ENCODE data around the gene SLC38A4. TPM values are rescaled to one million over a fixed set of nuclear protein-coding genes. Genes with fewer than 3 reads are reported as not detected.

SLC38A4 gene
- total RNA-seq, 2 experiments from 2014 or later, result not detected

- ChIA-PET POLR2A (no interaction called here), CTCF (no interaction called here)
- no peak for DNase-seq
- H3K4me3 Mint-ChIP-seq, result no peak overlapping the region
- intact Hi-C loops (cut with micrococcal nuclease), result no loop called here
- H3K27me3 Mint-ChIP-seq, result peaks cover 5% of the 10 kb centered on the region
- peaks cover 4% of the 10 kb centered on the region for H3K4me1 Mint-ChIP-seq (ENCODE audit: low read depth)
- H3K9me3 Mint-ChIP-seq, result no peaks in the 10 kb centered on the region
- no peak for ATAC-seq
- no peaks in the 10 kb centered on the region for H3K36me3 Mint-ChIP-seq (ENCODE audit: low read depth)
- TF ChIP-seq CTCF (IDR thresholded peaks at IDR 0.05), result no peak
- no peak overlapping the region for H3K27ac Mint-ChIP-seq
These were observed 40.4 kb downstream of the SLC38A4 start for GRCh38 chr12:46785382-46785781.

- POLR2A ChIA-PET, result no interaction called here
These were observed 41.9 kb downstream of the SLC38A4 start for GRCh38 chr12:46783871-46784270.

GRCh38 chr12:46779879-46780278, 45.9 kb downstream of the SLC38A4 start:
- intact Hi-C loops (cut with micrococcal nuclease), result no loop called here
- H3K27me3 Mint-ChIP-seq, result peaks cover 9% of the 10 kb centered on the region
- H3K4me1 Mint-ChIP-seq (ENCODE audit: low read depth), result no peaks in the 10 kb centered on the region
- no peak for TF ChIP-seq CTCF (IDR thresholded peaks at IDR 0.05)
- no peak overlapping the region for H3K27ac Mint-ChIP-seq
- ChIA-PET CTCF (no interaction called here), POLR2A (no interaction called here)
- H3K36me3 Mint-ChIP-seq (ENCODE audit: low read depth), result no peaks in the 10 kb centered on the region
- no peaks in the 10 kb centered on the region for H3K9me3 Mint-ChIP-seq
- ATAC-seq (no peak), DNase-seq (no peak)
- no peak overlapping the region for H3K4me3 Mint-ChIP-seq

More at GRCh38 chr12:46783871-46784270, 41.9 kb downstream of the SLC38A4 start:
- Mint-ChIP-seq H3K4me3 (no peak overlapping the region), H3K9me3 (no peaks in the 10 kb centered on the region), H3K27ac (no peak overlapping the region), H3K27me3 (peaks cover 5% of the 10 kb centered on the region), H3K4me1 (ENCODE audit: low read depth) (peaks cover 4% of the 10 kb centered on the region), H3K36me3 (ENCODE audit: low read depth) (no peaks in the 10 kb centered on the region)
- ATAC-seq (no peak), DNase-seq (no peak)
- intact Hi-C loops (cut with micrococcal nuclease), result no loop called here
- CTCF ChIA-PET, result no interaction called here
- TF ChIP-seq CTCF (IDR thresholded peaks at IDR 0.05), result no peak

GRCh38 chr12:46779063-46779462, 46.7 kb downstream of the SLC38A4 start:
- POLR2A ChIA-PET, result no interaction called here
- ATAC-seq (no peak), DNase-seq (no peak)
- Mint-ChIP-seq H3K9me3 (no peaks in the 10 kb centered on the region), H3K27ac (no peak overlapping the region), H3K4me3 (no peak overlapping the region), H3K36me3 (ENCODE audit: low read depth) (no peaks in the 10 kb centered on the region), H3K27me3 (peaks cover 9% of the 10 kb centered on the region), H3K4me1 (ENCODE audit: low read depth) (no peaks in the 10 kb centered on the region)
- CTCF ChIA-PET, result interaction anchor here (0.6 kb wide), 1 partner anchor 115 kb away, joined by 3 read pairs; no protein-coding TSS in a partner anchor
- TF ChIP-seq CTCF (IDR thresholded peaks at IDR 0.05), result no peak
- intact Hi-C loops (cut with micrococcal nuclease), result no loop called here

- DNase-seq, result no peak
- ATAC-seq, result no peak
- Mint-ChIP-seq H3K27ac (no peak overlapping the region), H3K4me1 (ENCODE audit: low read depth) (no peaks in the 10 kb centered on the region), H3K36me3 (ENCODE audit: low read depth) (no peaks in the 10 kb centered on the region), H3K9me3 (no peaks in the 10 kb centered on the region), H3K4me3 (no peak overlapping the region), H3K27me3 (peaks cover 8% of the 10 kb centered on the region)
- ChIA-PET CTCF (interaction anchor here (0.6 to 1.5 kb wide), 2 partner anchors 114 to 205 kb away, joined by 3 read pairs; no protein-coding TSS in a partner anchor), POLR2A (no interaction called here)
- intact Hi-C loops (cut with micrococcal nuclease), result no loop called here
- TF ChIP-seq CTCF (IDR thresholded peaks at IDR 0.05), result no peak
These were observed 47.4 kb downstream of the SLC38A4 start for GRCh38 chr12:46778415-46778814.

Measured in activated CD8-positive, alpha-beta T cell treated with anti-CD3 and anti-CD28 coated beads for 36 hours (primary cell).